Smooth muscle cell (in vitro differentiated cells): ENCODE data around the gene SOCS1. TPM values are rescaled to one million over a fixed set of nuclear protein-coding genes. Genes with fewer than 3 reads are reported as not detected.

Experiments used
- DNase-seq: peaks from one replicate; lab custom pipeline; 2025; ENCODE audit not compliant: unreplicated experiment; lab: John Stamatoyannopoulos, UW
- H2AFZ ChIP-seq: fragments of 200-600 bp; sonication (generic); 2 replicates; pipeline ENCODE4 v1.6.0; 2016; ENCODE audit warnings: antibody characterized with exemption, low read depth, mild to moderate bottlenecking
- H3F3A ChIP-seq: fragments of 200-600 bp; sonication (generic); 2 replicates; pipeline ENCODE4 v1.6.0; 2017; ENCODE audit warnings: antibody characterized with exemption, low read depth
- H3K27ac ChIP-seq: fragments of 200-600 bp; sonication (generic); 2 replicates; pipeline ENCODE4 v1.5.1; 2016; ENCODE audit warnings: low read depth, mild to moderate bottlenecking
- H3K27me3 ChIP-seq: fragments of 200-600 bp; sonication (generic); 2 replicates; pipeline ENCODE4 v1.6.1; 2016; ENCODE audit warnings: low read depth, mild to moderate bottlenecking
- H3K36me3 ChIP-seq: fragments of 200-600 bp; sonication (generic); 2 replicates; pipeline ENCODE4 v1.5.1; 2016; ENCODE audit warnings: low read depth
- H3K4me1 ChIP-seq: fragments of 200-600 bp; sonication (generic); 2 replicates; pipeline ENCODE4 v1.5.1; 2016; ENCODE audit warnings: low read depth
- H3K4me2 ChIP-seq: fragments of 200-600 bp; sonication (generic); 2 replicates; pipeline ENCODE4 v1.6.0; 2016; ENCODE audit warnings: mild to moderate bottlenecking
- H3K4me3 ChIP-seq: fragments of 200-600 bp; sonication (generic); 2 replicates; pipeline ENCODE4 v1.5.1; 2016; ENCODE audit warnings: mild to moderate bottlenecking
- H3K79me2 ChIP-seq: fragments of 200-600 bp; sonication (generic); 2 replicates; pipeline ENCODE4 v1.6.0; 2016; ENCODE audit warnings: low read depth, mild to moderate bottlenecking
- H3K9ac ChIP-seq: fragments of 200-600 bp; sonication (generic); 2 replicates; pipeline ENCODE4 v1.6.0; 2016; ENCODE audit warnings: low read depth
- H3K9me3 ChIP-seq: fragments of 200-600 bp; sonication (generic); replicated peaks from 2 replicates; pipeline ENCODE4 v1.5.1; 2016; ENCODE audit warnings: low read depth
- H4K20me1 ChIP-seq: fragments of 200-600 bp; sonication (generic); 2 replicates; pipeline ENCODE4 v1.6.0; 2016; ENCODE audit warnings: low read depth
- WGBS: methylation state at CpG from one replicate; pipeline ENCODE4 v1.1.7; 2016; ENCODE audit warnings: low lambda C conversion rate; 5-methylcytosine and 5-hydroxymethylcytosine counted together
- polyA plus RNA-seq: library from polyadenylated mRNA; unstranded; fragments of >200 nt; fragmentation: Nextera tagmentation; extraction: Ambion mirVana; gene quantifications from 2 replicates; pipeline ENCODE4 v1.2.1, GENCODE V29; 2016
- total RNA-seq: library from RNA; depleted of rRNA; stranded (reverse); fragments of >200 nt; gene quantifications from 2 replicates; pipeline ENCODE4 v1.2.3, GENCODE V29; 2014
- TF ChIP-seq, protein P1 (sequence below): fragments of 200-600 bp; sonication (generic); IDR thresholded peaks from 2 replicates; pipeline ENCODE4 v1.5.1; 2017; ENCODE audit warnings: borderline replicate concordance, mild to moderate bottlenecking, antibody characterized with exemption; ENCODE audit not compliant: insufficient read depth, poor library complexity, severe bottlenecking

The SOCS1 gene
- total and polyA plus RNA-seq, 2 experiments from 2014 or later = 6.1 to 18.7 TPM

GRCh38 chr16:11211061-11211976 is 44.7 kb downstream of the SOCS1 start:
- H3K4me1 ChIP-seq = no peaks in the 10 kb centered on the region
- no peak overlapping the region for H3K9ac ChIP-seq
- no peak overlapping the region for H3K4me2 ChIP-seq
- no peak for DNase-seq
- H4K20me1 ChIP-seq = no peaks in the 10 kb centered on the region
- no peaks in the 10 kb centered on the region for H3K9me3 ChIP-seq
- no peaks in the 10 kb centered on the region for H3K36me3 ChIP-seq
- no peaks in the 10 kb centered on the region for H3F3A ChIP-seq
- no peaks in the 10 kb centered on the region for H3K79me2 ChIP-seq
- 82% methylated on average over 16 of the region's 16 CpGs for WGBS
- no peak overlapping the region for H3K4me3 ChIP-seq
- TF ChIP-seq, protein P1, sequence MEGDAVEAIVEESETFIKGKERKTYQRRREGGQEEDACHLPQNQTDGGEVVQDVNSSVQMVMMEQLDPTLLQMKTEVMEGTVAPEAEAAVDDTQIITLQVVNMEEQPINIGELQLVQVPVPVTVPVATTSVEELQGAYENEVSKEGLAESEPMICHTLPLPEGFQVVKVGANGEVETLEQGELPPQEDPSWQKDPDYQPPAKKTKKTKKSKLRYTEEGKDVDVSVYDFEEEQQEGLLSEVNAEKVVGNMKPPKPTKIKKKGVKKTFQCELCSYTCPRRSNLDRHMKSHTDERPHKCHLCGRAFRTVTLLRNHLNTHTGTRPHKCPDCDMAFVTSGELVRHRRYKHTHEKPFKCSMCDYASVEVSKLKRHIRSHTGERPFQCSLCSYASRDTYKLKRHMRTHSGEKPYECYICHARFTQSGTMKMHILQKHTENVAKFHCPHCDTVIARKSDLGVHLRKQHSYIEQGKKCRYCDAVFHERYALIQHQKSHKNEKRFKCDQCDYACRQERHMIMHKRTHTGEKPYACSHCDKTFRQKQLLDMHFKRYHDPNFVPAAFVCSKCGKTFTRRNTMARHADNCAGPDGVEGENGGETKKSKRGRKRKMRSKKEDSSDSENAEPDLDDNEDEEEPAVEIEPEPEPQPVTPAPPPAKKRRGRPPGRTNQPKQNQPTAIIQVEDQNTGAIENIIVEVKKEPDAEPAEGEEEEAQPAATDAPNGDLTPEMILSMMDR = no peak
- no peak overlapping the region for H3K27ac ChIP-seq
- no peaks in the 10 kb centered on the region for H3K27me3 ChIP-seq
- H2AFZ ChIP-seq = no peak overlapping the region

- no peak for DNase-seq
- no peaks in the 10 kb centered on the region for H3K4me1 ChIP-seq
- WGBS = 97% methylated on average over 11 of the region's 11 CpGs
Observed at GRCh38 chr16:11210260-11210659, 45.7 kb downstream of the SOCS1 start.

GRCh38 chr16:11208916-11209665 is 46.9 kb downstream of the SOCS1 start:
- DNase-seq = no peak
- H3K4me2 ChIP-seq = no peak overlapping the region
- H3K9me3 ChIP-seq = no peaks in the 10 kb centered on the region
- no peaks in the 10 kb centered on the region for H3K79me2 ChIP-seq
- no peak overlapping the region for H3K9ac ChIP-seq
- no peaks in the 10 kb centered on the region for H3F3A ChIP-seq
- H2AFZ ChIP-seq = no peak overlapping the region
- no peak overlapping the region for H3K27ac ChIP-seq
- H3K4me1 ChIP-seq = no peaks in the 10 kb centered on the region
- no peaks in the 10 kb centered on the region for H4K20me1 ChIP-seq
- TF ChIP-seq, protein P1 = no peak
- no peak overlapping the region for H3K4me3 ChIP-seq
- H3K27me3 ChIP-seq = no peaks in the 10 kb centered on the region
- 88% methylated on average over 9 of the region's 9 CpGs for WGBS
- no peaks in the 10 kb centered on the region for H3K36me3 ChIP-seq

More at GRCh38 chr16:11210260-11210659, 45.7 kb downstream of the SOCS1 start:
- no peak overlapping the region for H3K9ac ChIP-seq
- H3K36me3 ChIP-seq = no peaks in the 10 kb centered on the region
- H3K9me3 ChIP-seq = no peaks in the 10 kb centered on the region
- no peaks in the 10 kb centered on the region for H4K20me1 ChIP-seq
- H3K27me3 ChIP-seq = no peaks in the 10 kb centered on the region
- H3K4me3 ChIP-seq = no peak overlapping the region
- TF ChIP-seq, protein P1 = no peak
- H3K27ac ChIP-seq = no peak overlapping the region
- H2AFZ ChIP-seq = no peak overlapping the region
- no peaks in the 10 kb centered on the region for H3F3A ChIP-seq
- no peaks in the 10 kb centered on the region for H3K79me2 ChIP-seq
- no peak overlapping the region for H3K4me2 ChIP-seq
